Colonic mucosa (tissue), 4 donors: ENCODE data around the gene ARID5A. TPM values are rescaled to one million over a fixed set of nuclear protein-coding genes. Genes with fewer than 3 reads are reported as not detected.

ENCODE experiments used
- DNase-seq: peaks from one replicate; pipeline ENCODE4 v3.0.0-alpha.2; 2020
- H3K27ac ChIP-seq: fragments of 200-600 bp; one replicate; pipeline ENCODE4 v1.8.0; 2021
- H3K27me3 ChIP-seq: fragments of 200-600 bp; one replicate; pipeline ENCODE4 v1.8.0; 2021
- H3K36me3 ChIP-seq: fragments of 200-600 bp; one replicate; pipeline ENCODE4 v1.8.0; 2021
- H3K4me1 ChIP-seq: fragments of 200-600 bp; one replicate; pipeline ENCODE4 v1.8.0; 2021; ENCODE audit warnings: mild to moderate bottlenecking
- H3K4me3 ChIP-seq: fragments of 200-600 bp; one replicate; pipeline ENCODE4 v1.8.0; 2021
- H3K9ac ChIP-seq, 2 donors: one replicate each; pipeline ENCODE4 v1.7.0; 2013; ENCODE audit warnings: control low read depth in 2 of 2, low read depth in 2 of 2, low read length in 2 of 2
- H3K9me3 ChIP-seq: fragments of 200-600 bp; one replicate; pipeline ENCODE4 v1.8.0; 2021
- CTCF ChIP-seq: fragments of 200-600 bp; IDR thresholded peaks from one replicate; pipeline ENCODE4 v1.8.0; 2022; ENCODE audit warnings: antibody characterized with exemption, mild to moderate bottlenecking
- intact Hi-C: fragments of 100-400 bp; cut with DNase I; formaldehyde crosslinking; loops from one replicate; pipeline ENCODE4 v1.14.1; 2022
- total RNA-seq, 2 donors: library from RNA; stranded (reverse); fragmentation: NEBNext Ultra II Directional in 1 of 2; extraction: Animal tissue kit (Norgen Biotek cat#: 25700) in 1 of 2; gene quantifications; one replicate each; pipeline ENCODE4 v1.2.1, GENCODE V29; 2021
- donor health status: healthy.
- donor health status: DM: no; HTN: no; CAD: no.
- donor health status: DM: no; HTN: no; CAD: no.

ARID5A gene
- total RNA-seq, 2 donors from 2014 or later = 6.9 to 16.4 TPM

GRCh38 chr2:96526615-96527285 lies 9.8 kb upstream of the ARID5A start:
- intact Hi-C loops = no loop called here
- H3K9ac ChIP-seq = peak overlapping the region; percentile 13 to 73
- no peaks in the 10 kb centered on the region for H3K27me3 ChIP-seq
- no peaks in the 10 kb centered on the region for H3K36me3 ChIP-seq
- no peaks in the 10 kb centered on the region for H3K9me3 ChIP-seq
- no peak for DNase-seq
- peak overlapping the region; percentile 75 for H3K27ac ChIP-seq
- H3K4me1 ChIP-seq = no peaks in the 10 kb centered on the region
- TF ChIP-seq CTCF = no peak
- H3K4me3 ChIP-seq = peak overlapping the region; percentile 24

- Histone ChIP-seq H3K27me3 (no peaks in the 10 kb centered on the region), H3K9me3 (no peaks in the 10 kb centered on the region), H3K4me3 (peak overlapping the region; percentile 24), H3K4me1 (no peaks in the 10 kb centered on the region), H3K27ac (peak overlapping the region; percentile 75), H3K36me3 (no peaks in the 10 kb centered on the region), H3K9ac (peak overlapping the region; percentile 13 to 73)
- no peak for TF ChIP-seq CTCF
- intact Hi-C loops = no loop called here
- DNase-seq = no peak
Observed at GRCh38 chr2:96527286-96528005, 9.1 kb upstream of the ARID5A start.

- Histone ChIP-seq H3K9ac (peak overlapping the region; percentile 17 to 29), H3K27ac (peak overlapping the region; percentile 75), H3K36me3 (no peaks in the 10 kb centered on the region), H3K27me3 (no peaks in the 10 kb centered on the region), H3K9me3 (no peaks in the 10 kb centered on the region), H3K4me3 (peak overlapping the region; percentile 24), H3K4me1 (peaks cover 3% of the 10 kb centered on the region)
- no peak for DNase-seq
- TF ChIP-seq CTCF = no peak
- intact Hi-C loops = no loop called here
Observed at GRCh38 chr2:96528006-96528699, 8.4 kb upstream of the ARID5A start.

- no peak for DNase-seq
- Histone ChIP-seq H3K9ac (peak overlapping the region in 1 of 2 donors; percentile 29), H3K4me1 (peaks cover 8% of the 10 kb centered on the region), H3K9me3 (no peaks in the 10 kb centered on the region), H3K36me3 (no peaks in the 10 kb centered on the region), H3K4me3 (no peak overlapping the region), H3K27ac (peak overlapping the region; percentile 75), H3K27me3 (no peaks in the 10 kb centered on the region)
- TF ChIP-seq CTCF = no peak
- intact Hi-C loops = no loop called here
Observed at GRCh38 chr2:96528700-96529375, 7.7 kb upstream of the ARID5A start.
